Erythroblast (primary cell): Measurements from ENCODE around the gene FOXL1.

Experiments used
- DNase-seq, 2 experiments: peaks; one replicate each; lab custom pipeline; 2025; lab: John Stamatoyannopoulos, UW
- GATA1 ChIP-seq: IDR thresholded peaks from 2 replicates; pipeline ENCODE4 v1.6.1; 2011; ENCODE audit warnings: low read depth, mild to moderate bottlenecking, control low read depth, low read length, moderate library complexity
- POLR2A ChIP-seq: IDR thresholded peaks from 2 replicates; pipeline ENCODE4 v1.6.1; 2011; ENCODE audit warnings: mild to moderate bottlenecking, low read length

FOXL1 gene

GRCh38 chr16:86540894-86541293, 37.5 kb upstream of the FOXL1 start:
- TF ChIP-seq GATA1 (no peak), POLR2A (no peak)
- no peak for DNase-seq

- no peak for TF ChIP-seq POLR2A
- no peak for TF ChIP-seq GATA1
- no peak for DNase-seq
These were observed 36.8 kb upstream of the FOXL1 start for GRCh38 chr16:86541560-86541959.

GRCh38 chr16:86542756-86543750, 35.3 kb upstream of the FOXL1 start:
- DNase-seq, result no peak
- no peak for TF ChIP-seq POLR2A
- no peak for TF ChIP-seq GATA1

- TF ChIP-seq GATA1 (no peak), POLR2A (no peak)
- no peak for DNase-seq
These were observed 32.9 kb upstream of the FOXL1 start for GRCh38 chr16:86545481-86545880.

- no peak for DNase-seq
- TF ChIP-seq POLR2A (no peak), GATA1 (no peak)
These were observed 32.3 kb upstream of the FOXL1 start for GRCh38 chr16:86545954-86546637.

- TF ChIP-seq POLR2A (no peak), GATA1 (no peak)
- no peak for DNase-seq
These were observed 31.7 kb upstream of the FOXL1 start for GRCh38 chr16:86546638-86547013.

- no peak for DNase-seq
- no peak for TF ChIP-seq POLR2A
- TF ChIP-seq GATA1, result no peak
These were observed 31.1 kb upstream of the FOXL1 start for GRCh38 chr16:86547286-86547685.

GRCh38 chr16:86549076-86549892, 29.1 kb upstream of the FOXL1 start:
- no peak for DNase-seq
- no peak for TF ChIP-seq GATA1
- TF ChIP-seq POLR2A, result no peak

GRCh38 chr16:86549893-86550190, 28.5 kb upstream of the FOXL1 start:
- DNase-seq, result no peak
- TF ChIP-seq GATA1 (no peak), POLR2A (no peak)

GRCh38 chr16:86550281-86550680, 28.1 kb upstream of the FOXL1 start:
- DNase-seq, result no peak
- TF ChIP-seq GATA1 (no peak), POLR2A (no peak)

- no peak for TF ChIP-seq POLR2A
- TF ChIP-seq GATA1, result no peak
- no peak for DNase-seq
These were observed 25.0 kb upstream of the FOXL1 start for GRCh38 chr16:86553356-86553755.

- DNase-seq, result no peak
- TF ChIP-seq GATA1 (no peak), POLR2A (no peak)
These were observed 23.8 kb upstream of the FOXL1 start for GRCh38 chr16:86554599-86554916.

GRCh38 chr16:86554917-86555703, 23.2 kb upstream of the FOXL1 start, which contains the start of gene MTHFSD:
Gene MTHFSD, minus strand, starts transcription at chr16:86555235. Its CDS starts 51 bp downstream, at chr16:86555184.
- DNase-seq, result peak; percentile 94 to 97
- TF ChIP-seq POLR2A (peak; percentile 69), GATA1 (no peak)
